K562 (cell line): ENCODE data around the gene CKS2. TPM values are rescaled to one million over a fixed set of nuclear protein-coding genes. Genes with fewer than 3 reads are reported as not detected.

Source experiments
- BRD9 ChIP-seq: fragments of 450-650 bp; IDR thresholded peaks from 2 replicates; pipeline ENCODE4 v1.6.1; 2018; ENCODE audit warnings: low read depth; ENCODE audit not compliant: partially characterized antibody
- BRF1 ChIP-seq: IDR thresholded peaks from 3 replicates; pipeline ENCODE4 v1.6.1; 2011; ENCODE audit warnings: borderline replicate concordance, mild to moderate bottlenecking; ENCODE audit not compliant: insufficient read length; ENCODE audit errors: extremely low read depth
- CEBPG ChIP-seq, 3 experiments: fragments of 200-800 bp in 1 of 3; sonication (Bioruptor generic) in 1 of 3; sonication (generic) in 1 of 3; formaldehyde crosslinking in 1 of 3; IDR thresholded peaks in 2 of 3; conservative IDR thresholded peaks in 1 of 3; 2 replicates each; pipeline versions ENCODE4 v1.6.1 to v1.8.0; 2016 to 2022; ENCODE audit warnings: missing compliant biosample characterization in 2 of 3, missing genetic modification characterization in 2 of 3, mild to moderate bottlenecking in 1 of 3, missing genetic modification reagents in 1 of 3
- CHD1 ChIP-seq: fragments of 200-600 bp; sonication (generic); IDR thresholded peaks from one replicate; pipeline ENCODE4 v1.6.1; 2012; ENCODE audit warnings: mild to moderate bottlenecking, moderate library complexity, low read length, inconsistent platforms
- CREB3 ChIP-seq: fragments of 450-650 bp; conservative IDR thresholded peaks from 2 replicates; pipeline ENCODE4 v1.6.1; 2016; ENCODE audit warnings: missing genetic modification characterization, low read depth, mild to moderate bottlenecking, missing compliant biosample characterization, moderate library complexity
- DACH1 ChIP-seq: fragments of 450-650 bp; IDR thresholded peaks from 2 replicates; pipeline ENCODE4 v1.6.1; 2018; ENCODE audit not compliant: partially characterized antibody
- E4F1 ChIP-seq: fragments of 250-450 bp; sonication (Bioruptor Pico); IDR thresholded peaks from 2 replicates; pipeline ENCODE4 v1.5.0; 2021; ENCODE audit warnings: mild to moderate bottlenecking, borderline replicate concordance
- HBP1 ChIP-seq: fragments of 450-650 bp; formaldehyde crosslinking; IDR thresholded peaks from 2 replicates; pipeline ENCODE4 v1.4.0; 2022; ENCODE audit warnings: missing genetic modification characterization
- KDM4B ChIP-seq, 2 experiments: fragments of 450-650 bp in 1 of 2; sonication (generic) in 1 of 2; IDR thresholded peaks; 2 replicates each; pipeline ENCODE4 v1.6.1; 2016 to 2017; ENCODE audit warnings: borderline replicate concordance in 2 of 2, antibody characterized with exemption in 1 of 2, low read depth in 1 of 2, mild to moderate bottlenecking in 1 of 2
- MAFF ChIP-seq: IDR thresholded peaks from 2 replicates; pipeline ENCODE4 v1.6.1; 2012; ENCODE audit warnings: low read length, improper control_type of control experiment
- MED1 ChIP-seq: sonication (generic); formaldehyde crosslinking; IDR thresholded peaks from 2 replicates; pipeline ENCODE4 v1.8.1; 2023; ENCODE audit warnings: missing genetic modification reagents, borderline replicate concordance
- PRDM10 ChIP-seq: fragments of 450-650 bp; IDR thresholded peaks from 2 replicates; pipeline ENCODE4 v1.6.1; 2018; ENCODE audit not compliant: partially characterized antibody
- RB1 ChIP-seq: fragments of 450-650 bp; IDR thresholded peaks from 2 replicates; pipeline ENCODE4 v1.6.1; 2017; ENCODE audit warnings: low read depth, mild to moderate bottlenecking
- TFAM ChIP-seq: fragments of 250-450 bp; sonication (Bioruptor Pico); conservative IDR thresholded peaks from 2 replicates; pipeline ENCODE4 v1.5.0; 2021; ENCODE audit warnings: mild to moderate bottlenecking, moderate library complexity
- ZNF263 ChIP-seq: sonication (generic); formaldehyde crosslinking; IDR thresholded peaks from 2 replicates; pipeline ENCODE4 v1.8.0; 2022; ENCODE audit warnings: mild to moderate bottlenecking, missing genetic modification reagents, borderline replicate concordance
- polyA plus RNA-seq, 8 experiments: library from polyadenylated mRNA; depleted of rRNA in 4 of 8; stranded (reverse) in 5 of 8; unstranded in 3 of 8; fragments of >200 nt; fragmentation: Nextera tagmentation in 2 of 8; fragmentation: Illumina TruSeq in 1 of 8; extraction: Ambion mirVana in 2 of 8; extraction: Trizol in 1 of 8; gene quantifications; 2 replicates each; pipeline versions ENCODE4 v1.2.1 to v1.2.3, GENCODE V29; 2011 to 2014; ENCODE audit warnings: inconsistent platforms in 1 of 8, missing spikeins in 1 of 8
- total RNA-seq, 7 experiments: library from RNA; depleted of rRNA in 6 of 7; stranded (reverse); fragments of >200 nt in 6 of 7; fragmentation: Illumina TruSeq in 2 of 7; extraction: Trizol in 2 of 7; gene quantifications; 2 replicates each; pipeline versions ENCODE4 v1.2.1 to v1.2.3, GENCODE V29; 2011 to 2021; ENCODE audit warnings: low replicate concordance in 1 of 7

CKS2 gene
- total and polyA plus RNA-seq, 9 of the 15 experiments (the other 6 are each of a cell fraction or from before 2014, with no cell fraction given): 123 to 941 (median 321) TPM

- TF ChIP-seq CREB3 (no peak), RB1 (peak; percentile 82), CEBPG (CRISPR knock-in tag; IDR thresholded peaks at IDR 0.05) (no peak; the same call in 1 of the 2 replicates), CEBPG (tag; conservative IDR thresholded peaks at IDR 0.05 in 1 of 2, IDR thresholded peaks at IDR 0.05 in 1 of 2) (no peak), KDM4B (IDR thresholded peaks at IDR 0.05; ENCODE audit: borderline replicate concordance in 2 of 2, low read depth in 1 of 2) (peak in 1 of 2 experiments; percentile 86; a peak in 2 of 4 replicates), HBP1 (CRISPR knock-in tag) (0 out of 2 replicates have a peak, but pooled peaks have one; percentile 46), PRDM10 (peak; percentile 26), BRF1 (no peak), ZNF263 (CRISPR knock-in tag) (no peak), CHD1 (no peak), BRD9 (no peak), TFAM (CRISPR knock-in tag) (no peak), DACH1 (no peak), MED1 (no peak), MAFF (no peak), E4F1 (no peak)
These were observed 7.4 kb downstream of the CKS2 start, which contains the start of gene SECISBP2 (continued) for GRCh38 chr9:89318123-89319014.
